ENCODE results near the gene TSFM.
A peak's percentile ranks its signal among the peaks of the same experiment; 100 is the strongest.

TSFM gene

GRCh38 chr12:57746025-57746424, 36.6 kb upstream of the TSFM start:
- no peak for DNase-seq

- DNase-seq: no peak
These were observed 33.5 kb upstream of the TSFM start for GRCh38 chr12:57749061-57749460.

GRCh38 chr12:57750561-57751431, 31.8 kb upstream of the TSFM start:
- no peak for DNase-seq

- no peak for DNase-seq
These were observed 31.2 kb upstream of the TSFM start for GRCh38 chr12:57751432-57751787.

- DNase-seq: peak; percentile 95
These were observed 30.6 kb upstream of the TSFM start, which contains the start of gene CDK4 for GRCh38 chr12:57751788-57752667. Gene CDK4, minus strand, starts transcription at chr12:57752310. Its CDS starts 593 bp downstream, at chr12:57751717.

GRCh38 chr12:57752668-57753000, 30.0 kb upstream of the TSFM start:
- no peak for DNase-seq

GRCh38 chr12:57753756-57754337, 28.7 kb upstream of the TSFM start:
- no peak for DNase-seq

GRCh38 chr12:57754411-57755193, 28.0 kb upstream of the TSFM start, which contains the start of gene MARCHF9:
Gene MARCHF9, plus strand, starts transcription at chr12:57755103. Its CDS starts 426 bp downstream, at chr12:57755529.
- peak; percentile 83 for DNase-seq

- DNase-seq: no peak
These were observed 27.5 kb upstream of the TSFM start for GRCh38 chr12:57755194-57755453.

GRCh38 chr12:57755454-57756372, 26.9 kb upstream of the TSFM start:
- DNase-seq: no peak

GRCh38 chr12:57756406-57757341, 25.9 kb upstream of the TSFM start:
- DNase-seq: peak; percentile 64

- no peak for DNase-seq
These were observed 24.8 kb upstream of the TSFM start for GRCh38 chr12:57757771-57758170.

- DNase-seq: no peak
These were observed 23.8 kb upstream of the TSFM start for GRCh38 chr12:57758552-57759359.

GRCh38 chr12:57759360-57759980, 23.1 kb upstream of the TSFM start:
- no peak for DNase-seq

GRCh38 chr12:57760347-57760982, 22.1 kb upstream of the TSFM start:
- DNase-seq: no peak

GRCh38 chr12:57761391-57761998, 21.1 kb upstream of the TSFM start:
- DNase-seq: no peak

- DNase-seq: no peak
These were observed 20.1 kb upstream of the TSFM start for GRCh38 chr12:57762463-57762862.
